Measurements from ENCODE around the gene RFX6.

RFX6 gene

GRCh38 chr6:116888732-116889360 is 11.8 kb downstream of the RFX6 start:
- TF ChIP-seq Cebpa-rat (IDR thresholded peaks at IDR 0.05), result no peak
- H4K20me1 ChIP-seq, result no peaks in the 10 kb centered on the region

GRCh38 chr6:116894669-116895068 is 17.6 kb downstream of the RFX6 start:
- H3K9me3 ChIP-seq, result no peaks in the 10 kb centered on the region
- H3K27me3 ChIP-seq, result no peaks in the 10 kb centered on the region
- no peak overlapping the region for H3K27ac ChIP-seq
- H3K9ac ChIP-seq, result no peak overlapping the region
- no peaks in the 10 kb centered on the region for H4K20me1 ChIP-seq
- no peak for TF ChIP-seq Cebpa-rat (IDR thresholded peaks at IDR 0.05)
- no peak overlapping the region for H3K4me3 ChIP-seq
- no peaks in the 10 kb centered on the region for H3K4me1 ChIP-seq
- H3K36me3 ChIP-seq, result no peaks in the 10 kb centered on the region
- no peak overlapping the region for H3K4me2 ChIP-seq

More at GRCh38 chr6:116888732-116889360, 11.8 kb downstream of the RFX6 start:
- no peak overlapping the region for H3K9ac ChIP-seq
- no peaks in the 10 kb centered on the region for H3K36me3 ChIP-seq
- H3K4me1 ChIP-seq, result no peaks in the 10 kb centered on the region
- H3K27ac ChIP-seq, result no peak overlapping the region
- H3K27me3 ChIP-seq, result no peaks in the 10 kb centered on the region
- no peak overlapping the region for H3K4me3 ChIP-seq
- no peaks in the 10 kb centered on the region for H3K9me3 ChIP-seq
- H3K4me2 ChIP-seq, result no peak overlapping the region

- Histone ChIP-seq H3K4me3 (no peak overlapping the region), H4K20me1 (no peaks in the 10 kb centered on the region), H3K4me1 (no peaks in the 10 kb centered on the region), H3K27ac (no peak overlapping the region), H3K9ac (no peak overlapping the region), H3K4me2 (no peak overlapping the region), H3K36me3 (no peaks in the 10 kb centered on the region), H3K9me3 (no peaks in the 10 kb centered on the region), H3K27me3 (no peaks in the 10 kb centered on the region)
- no peak for TF ChIP-seq Cebpa-rat (IDR thresholded peaks at IDR 0.05)
Measured at GRCh38 chr6:116895935-116896334, 18.9 kb downstream of the RFX6 start.

- Histone ChIP-seq H3K27ac (no peak overlapping the region), H3K4me3 (no peak overlapping the region), H3K4me2 (no peak overlapping the region), H3K36me3 (no peaks in the 10 kb centered on the region), H4K20me1 (no peaks in the 10 kb centered on the region), H3K27me3 (no peaks in the 10 kb centered on the region), H3K9ac (no peak overlapping the region), H3K4me1 (no peaks in the 10 kb centered on the region), H3K9me3 (peaks cover 3% of the 10 kb centered on the region; the same call in 1 of the 2 replicates)
- TF ChIP-seq Cebpa-rat (IDR thresholded peaks at IDR 0.05), result no peak
Measured at GRCh38 chr6:116902634-116903033, 25.6 kb downstream of the RFX6 start.

GRCh38 chr6:116922853-116923548 is 46.0 kb downstream of the RFX6 start:
- Histone ChIP-seq H3K4me1 (no peaks in the 10 kb centered on the region), H3K4me3 (no peak overlapping the region), H3K27me3 (no peaks in the 10 kb centered on the region), H3K27ac (no peak overlapping the region), H3K4me2 (no peak overlapping the region), H3K9ac (no peak overlapping the region), H3K9me3 (no peaks in the 10 kb centered on the region), H4K20me1 (no peaks in the 10 kb centered on the region), H3K36me3 (no peaks in the 10 kb centered on the region)
- no peak for TF ChIP-seq Cebpa-rat (IDR thresholded peaks at IDR 0.05)

GRCh38 chr6:116924245-116924644 is 47.2 kb downstream of the RFX6 start:
- Histone ChIP-seq H4K20me1 (no peaks in the 10 kb centered on the region), H3K9ac (no peak overlapping the region), H3K4me1 (no peaks in the 10 kb centered on the region), H3K4me3 (no peak overlapping the region), H3K9me3 (no peaks in the 10 kb centered on the region), H3K4me2 (no peak overlapping the region), H3K27me3 (no peaks in the 10 kb centered on the region), H3K27ac (no peak overlapping the region), H3K36me3 (no peaks in the 10 kb centered on the region)
- TF ChIP-seq Cebpa-rat (IDR thresholded peaks at IDR 0.05), result no peak

- Histone ChIP-seq H3K4me2 (no peak overlapping the region), H3K36me3 (no peaks in the 10 kb centered on the region), H4K20me1 (no peaks in the 10 kb centered on the region), H3K4me3 (no peak overlapping the region), H3K9me3 (no peaks in the 10 kb centered on the region), H3K9ac (no peak overlapping the region), H3K4me1 (no peaks in the 10 kb centered on the region), H3K27ac (no peak overlapping the region), H3K27me3 (no peaks in the 10 kb centered on the region)
- TF ChIP-seq Cebpa-rat (IDR thresholded peaks at IDR 0.05), result no peak
Measured at GRCh38 chr6:116925088-116925794, 48.2 kb downstream of the RFX6 start.

GRCh38 chr6:116928677-116929076 is 51.6 kb downstream of the RFX6 start:
- H3K9me3 ChIP-seq, result no peaks in the 10 kb centered on the region
- no peak overlapping the region for H3K4me2 ChIP-seq
- no peaks in the 10 kb centered on the region for H4K20me1 ChIP-seq
- no peaks in the 10 kb centered on the region for H3K36me3 ChIP-seq
- H3K4me3 ChIP-seq, result no peak overlapping the region
- TF ChIP-seq Cebpa-rat (IDR thresholded peaks at IDR 0.05), result no peak
- no peak overlapping the region for H3K9ac ChIP-seq
- no peak overlapping the region for H3K27ac ChIP-seq
- H3K4me1 ChIP-seq, result no peaks in the 10 kb centered on the region
- no peaks in the 10 kb centered on the region for H3K27me3 ChIP-seq

- Histone ChIP-seq H3K4me1 (no peaks in the 10 kb centered on the region), H4K20me1 (no peaks in the 10 kb centered on the region), H3K9ac (no peak overlapping the region), H3K4me2 (no peak overlapping the region), H3K4me3 (no peak overlapping the region), H3K9me3 (no peaks in the 10 kb centered on the region), H3K36me3 (no peaks in the 10 kb centered on the region), H3K27me3 (no peaks in the 10 kb centered on the region), H3K27ac (no peak overlapping the region)
- no peak for TF ChIP-seq Cebpa-rat (IDR thresholded peaks at IDR 0.05)
Measured at GRCh38 chr6:116929825-116930224, 52.8 kb downstream of the RFX6 start.

GRCh38 chr6:116931456-116931855 is 54.4 kb downstream of the RFX6 start:
- H3K4me3 ChIP-seq, result no peak overlapping the region
- no peaks in the 10 kb centered on the region for H4K20me1 ChIP-seq
- no peaks in the 10 kb centered on the region for H3K4me1 ChIP-seq
- no peak overlapping the region for H3K9ac ChIP-seq
- H3K4me2 ChIP-seq, result no peak overlapping the region
- H3K36me3 ChIP-seq, result no peaks in the 10 kb centered on the region
- no peak overlapping the region for H3K27ac ChIP-seq
- TF ChIP-seq Cebpa-rat (IDR thresholded peaks at IDR 0.05), result no peak
- no peaks in the 10 kb centered on the region for H3K27me3 ChIP-seq
- H3K9me3 ChIP-seq, result no peaks in the 10 kb centered on the region

All from BLaER1 (cell line).